ENCODE results near the gene ATP8B4.

The ATP8B4 gene

GRCh38 chr15:50059203-50059772 is 59.7 kb downstream of the ATP8B4 start:
- DNase-seq = no peak

GRCh38 chr15:50057905-50058639 is 61.0 kb downstream of the ATP8B4 start:
- no peak for DNase-seq

- no peak for DNase-seq
Observed at GRCh38 chr15:50057196-50057595, 61.8 kb downstream of the ATP8B4 start.

- DNase-seq = peak; percentile 69
Observed at GRCh38 chr15:50055750-50056157, 63.3 kb downstream of the ATP8B4 start.

- DNase-seq = peak; percentile 69
Observed at GRCh38 chr15:50055332-50055731, 63.7 kb downstream of the ATP8B4 start.

GRCh38 chr15:50053055-50053856 is 65.8 kb downstream of the ATP8B4 start:
- DNase-seq = no peak

- peak; percentile 74 for DNase-seq
Observed at GRCh38 chr15:50051811-50052419, 67.1 kb downstream of the ATP8B4 start.

GRCh38 chr15:50050986-50051743 is 67.9 kb downstream of the ATP8B4 start:
- no peak for DNase-seq

GRCh38 chr15:50049871-50050270 is 69.2 kb downstream of the ATP8B4 start:
- no peak for DNase-seq

- no peak for DNase-seq
Observed at GRCh38 chr15:50046867-50047266, 72.2 kb downstream of the ATP8B4 start.

- DNase-seq = no peak
Observed at GRCh38 chr15:50046159-50046558, 72.9 kb downstream of the ATP8B4 start.

- DNase-seq = no peak
Observed at GRCh38 chr15:50044904-50045303, 74.1 kb downstream of the ATP8B4 start.

- no peak for DNase-seq
Observed at GRCh38 chr15:50044406-50044805, 74.6 kb downstream of the ATP8B4 start.

GRCh38 chr15:50042775-50043174 is 76.3 kb downstream of the ATP8B4 start:
- DNase-seq = no peak

GRCh38 chr15:50030456-50030855 is 88.6 kb downstream of the ATP8B4 start:
- DNase-seq = no peak

GRCh38 chr15:50028326-50028725 is 90.7 kb downstream of the ATP8B4 start:
- no peak for DNase-seq

- no peak for DNase-seq
Observed at GRCh38 chr15:50024281-50024680, 94.8 kb downstream of the ATP8B4 start.

- DNase-seq = no peak
Observed at GRCh38 chr15:50018491-50018890, 100.5 kb downstream of the ATP8B4 start.

GRCh38 chr15:50017522-50017921 is 101.5 kb downstream of the ATP8B4 start:
- no peak for DNase-seq

GRCh38 chr15:50016951-50017350 is 102.1 kb downstream of the ATP8B4 start:
- no peak for DNase-seq

GRCh38 chr15:50012790-50013189 is 106.2 kb downstream of the ATP8B4 start:
- no peak for DNase-seq

- DNase-seq = no peak
Observed at GRCh38 chr15:50009634-50010033, 109.4 kb downstream of the ATP8B4 start.

Measured in hematopoietic multipotent progenitor cell treated with erythropoietin and hydrocortisone succinate and interleukin-3 and kit ligand, for 6 days (in vitro differentiated cells).